GM23248 (cell line): ENCODE measurements around the gene NRG3. TPM values are rescaled to one million over a fixed set of nuclear protein-coding genes. Genes with fewer than 3 reads are reported as not detected.

Experiments
- DNase-seq: peaks from one replicate; pipeline ENCODE4 v3.0.0-alpha.2; 2015
- H2AFZ ChIP-seq: fragments of 200-600 bp; sonication (generic); 2 replicates; pipeline ENCODE4 v1.6.1; 2016; ENCODE audit warnings: antibody characterized with exemption
- H3F3A ChIP-seq: fragments of 200-600 bp; sonication (generic); 2 replicates; pipeline ENCODE4 v1.6.1; 2016; ENCODE audit warnings: mild to moderate bottlenecking, antibody characterized with exemption, mixed run types; ENCODE audit not compliant: insufficient read depth
- H3K27ac ChIP-seq: fragments of 200-600 bp; sonication (generic); 2 replicates; pipeline ENCODE4 v1.5.1; 2016; ENCODE audit warnings: mild to moderate bottlenecking
- H3K27me3 ChIP-seq: fragments of 200-600 bp; sonication (generic); replicated peaks from 2 replicates; pipeline ENCODE4 v1.6.1; 2016; ENCODE audit warnings: mild to moderate bottlenecking; ENCODE audit not compliant: insufficient read depth
- H3K36me3 ChIP-seq: fragments of 200-600 bp; sonication (generic); 2 replicates; pipeline ENCODE4 v1.6.1; 2016; ENCODE audit warnings: low read depth, mild to moderate bottlenecking
- H3K4me1 ChIP-seq: fragments of 200-600 bp; sonication (generic); 2 replicates; pipeline ENCODE4 v1.6.1; 2016; ENCODE audit warnings: mild to moderate bottlenecking; ENCODE audit not compliant: insufficient read depth
- H3K4me2 ChIP-seq: fragments of 200-600 bp; sonication (generic); one replicate; pipeline ENCODE4 v1.6.1; 2016; ENCODE audit warnings: mild to moderate bottlenecking; ENCODE audit not compliant: unreplicated experiment
- H3K4me3 ChIP-seq: fragments of 200-600 bp; sonication (generic); 2 replicates; pipeline ENCODE4 v1.5.1; 2016; ENCODE audit warnings: mild to moderate bottlenecking
- H3K79me2 ChIP-seq: fragments of 200-600 bp; sonication (generic); 2 replicates; pipeline ENCODE4 v1.6.1; 2016; ENCODE audit warnings: mild to moderate bottlenecking; ENCODE audit not compliant: insufficient read depth
- H3K9ac ChIP-seq: fragments of 200-600 bp; sonication (generic); 2 replicates; pipeline ENCODE4 v1.6.1; 2016; ENCODE audit warnings: mild to moderate bottlenecking
- H3K9me2 ChIP-seq: fragments of 200-600 bp; sonication (generic); 2 replicates; pipeline ENCODE4 v1.6.1; 2016; ENCODE audit warnings: mixed run types, mild to moderate bottlenecking, moderate library complexity; ENCODE audit not compliant: insufficient read depth
- H3K9me3 ChIP-seq: fragments of 200-600 bp; sonication (generic); one replicate; pipeline ENCODE4 v1.6.1; 2017; ENCODE audit warnings: low read depth
- H4K20me1 ChIP-seq: fragments of 200-600 bp; sonication (generic); 2 replicates; pipeline ENCODE4 v1.6.0; 2016; ENCODE audit not compliant: insufficient read depth
- EZH2 ChIP-seq: fragments of 200-600 bp; sonication (generic); IDR thresholded peaks from 2 replicates; pipeline ENCODE4 v1.6.1; 2018; ENCODE audit warnings: antibody characterized with exemption, mild to moderate bottlenecking; ENCODE audit not compliant: insufficient read depth, poor library complexity, severe bottlenecking
- EZH2phosphoT487 ChIP-seq: fragments of 200-600 bp; sonication (generic); IDR thresholded peaks from 2 replicates; pipeline ENCODE4 v1.6.1; 2018; ENCODE audit warnings: antibody characterized with exemption, moderate library complexity, mild to moderate bottlenecking, low read depth; ENCODE audit not compliant: insufficient read depth
- WGBS, 2 experiments: methylation state at CpG; one replicate each; pipeline ENCODE4 v1.1.6; 2015 to 2017; ENCODE audit warnings: low lambda C conversion rate in 2 of 2, low coverage in 1 of 2; ENCODE audit errors: missing lambda C conversion rate in 2 of 2; 5-methylcytosine and 5-hydroxymethylcytosine counted together
- in situ Hi-C: fragments of 300-500 bp; cut with MboI; formaldehyde crosslinking; loops from 2 replicates; pipeline ENCODE4 v1.15.0; 2020
- polyA plus RNA-seq: library from polyadenylated mRNA; unstranded; fragments of >200 nt; fragmentation: Nextera tagmentation; extraction: Ambion mirVana; gene quantifications from 2 replicates; pipeline ENCODE4 v1.2.1, GENCODE V29; 2016
- total RNA-seq: library from RNA; depleted of rRNA; stranded (reverse); fragments of >200 nt; shearing (Covaris generic); gene quantifications from 2 replicates; pipeline ENCODE4 v1.2.3, GENCODE V29; 2014

NRG3 gene
- total and polyA plus RNA-seq, 2 experiments from 2014 or later, result not detected

DNA sequence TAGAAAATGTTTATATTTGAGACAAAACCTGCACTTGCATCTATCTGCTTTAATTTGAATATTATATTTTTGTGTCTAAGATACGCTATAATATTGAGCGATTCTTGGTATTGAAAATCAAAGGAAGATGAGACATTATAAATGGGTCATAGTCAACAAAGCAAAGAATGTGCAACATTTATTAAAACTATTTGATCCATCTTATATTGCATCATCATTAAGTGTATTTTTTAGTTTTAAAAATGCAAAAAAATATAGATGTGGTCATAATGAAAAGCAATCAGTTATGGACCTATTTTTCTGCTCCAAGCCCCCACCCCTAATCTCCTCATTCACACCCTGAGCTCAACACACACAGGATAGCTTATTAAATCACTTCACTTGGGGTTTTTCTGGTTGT, 847.3 kb downstream of the NRG3 start:
- Histone ChIP-seq H3K9me3 (no peaks in the 10 kb centered on the region), H3K4me3 (no peak overlapping the region), H3K36me3 (no peaks in the 10 kb centered on the region), H3K79me2 (no peaks in the 10 kb centered on the region), H3K4me2 (no peak overlapping the region), H3K4me1 (no peaks in the 10 kb centered on the region), H4K20me1 (no peaks in the 10 kb centered on the region), H3K9me2 (no peaks in the 10 kb centered on the region), H3K27ac (no peak overlapping the region), H3K27me3 (no peaks in the 10 kb centered on the region), H3F3A (no peaks in the 10 kb centered on the region), H3K9ac (no peak overlapping the region), H2AFZ (no peak overlapping the region)
- no peak for TF ChIP-seq EZH2
- TF ChIP-seq EZH2phosphoT487, result no peak
- no peak for DNase-seq
- in situ Hi-C loops, result no loop called here
- 70 to 75% methylated on average over 2 of the region's 2 CpGs for WGBS, 2 experiments

DNA sequence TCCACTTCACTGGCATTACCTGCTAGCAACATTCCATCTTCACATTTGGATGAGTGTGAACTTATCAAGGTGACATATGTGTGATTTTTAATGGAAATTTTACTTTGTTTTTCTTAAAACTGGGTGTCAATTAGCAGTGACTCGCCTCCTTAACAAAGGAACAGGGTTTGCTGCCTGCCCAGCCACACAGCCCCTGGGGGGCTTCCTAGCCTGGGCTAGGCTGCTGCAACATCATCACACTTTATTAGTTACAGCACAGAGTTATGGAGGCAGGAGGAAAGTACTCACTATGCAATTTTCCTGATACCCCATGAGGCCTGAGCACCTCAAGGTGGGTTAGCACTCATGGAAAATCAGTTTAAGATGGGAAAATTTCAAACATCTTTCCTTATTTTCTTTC, 861.3 kb downstream of the NRG3 start:
- in situ Hi-C loops, result no loop called here
- H4K20me1 ChIP-seq, result no peaks in the 10 kb centered on the region
- no peak overlapping the region for H3K4me2 ChIP-seq
- no peaks in the 10 kb centered on the region for H3K79me2 ChIP-seq
- H3K4me1 ChIP-seq, result no peaks in the 10 kb centered on the region
- H3K4me3 ChIP-seq, result no peak overlapping the region
- no peaks in the 10 kb centered on the region for H3K36me3 ChIP-seq
- no peak overlapping the region for H3K27ac ChIP-seq
- no peaks in the 10 kb centered on the region for H3K9me2 ChIP-seq
- no peaks in the 10 kb centered on the region for H3F3A ChIP-seq
- no peaks in the 10 kb centered on the region for H3K9me3 ChIP-seq
- H3K9ac ChIP-seq, result no peak overlapping the region
- no peak overlapping the region for H2AFZ ChIP-seq
- H3K27me3 ChIP-seq, result no peaks in the 10 kb centered on the region
- 10 to 28% methylated on average over 1 of the region's 1 CpG for WGBS, 2 experiments
- TF ChIP-seq EZH2, result no peak
- no peak for TF ChIP-seq EZH2phosphoT487
- DNase-seq, result no peak

DNA sequence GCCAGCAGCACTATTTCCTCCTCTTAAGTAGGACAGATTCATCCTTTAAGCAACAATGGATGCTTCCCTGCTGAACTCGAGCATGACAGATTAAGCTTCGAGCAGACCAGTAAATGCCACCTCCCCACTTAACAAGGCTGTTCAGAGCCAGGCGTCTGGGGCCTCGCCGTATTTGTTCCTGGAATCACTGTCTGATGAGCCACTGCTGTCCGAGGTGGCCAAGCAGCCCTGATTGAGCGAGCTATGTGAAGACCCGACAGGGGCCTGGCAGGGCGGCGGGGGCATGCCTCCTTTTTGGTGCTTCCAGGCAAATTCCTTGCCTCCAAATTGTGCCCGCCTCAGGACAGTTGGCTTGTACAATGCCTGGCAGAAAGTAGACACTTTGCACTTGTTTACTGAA, 862.6 kb downstream of the NRG3 start:
- Histone ChIP-seq H3K79me2 (no peaks in the 10 kb centered on the region), H3K9me2 (no peaks in the 10 kb centered on the region), H4K20me1 (no peaks in the 10 kb centered on the region), H3K4me2 (no peak overlapping the region), H3K9ac (no peak overlapping the region), H3K27me3 (no peaks in the 10 kb centered on the region), H3K27ac (no peak overlapping the region), H3K4me1 (no peaks in the 10 kb centered on the region), H3K4me3 (no peak overlapping the region), H3F3A (no peaks in the 10 kb centered on the region), H3K9me3 (no peaks in the 10 kb centered on the region), H3K36me3 (no peaks in the 10 kb centered on the region), H2AFZ (no peak overlapping the region)
- DNase-seq, result no peak
- in situ Hi-C loops, result no loop called here
- TF ChIP-seq EZH2, result no peak
- no peak for TF ChIP-seq EZH2phosphoT487
- 33 to 39% methylated on average over 11 of the region's 11 CpGs for WGBS, 2 experiments

DNA sequence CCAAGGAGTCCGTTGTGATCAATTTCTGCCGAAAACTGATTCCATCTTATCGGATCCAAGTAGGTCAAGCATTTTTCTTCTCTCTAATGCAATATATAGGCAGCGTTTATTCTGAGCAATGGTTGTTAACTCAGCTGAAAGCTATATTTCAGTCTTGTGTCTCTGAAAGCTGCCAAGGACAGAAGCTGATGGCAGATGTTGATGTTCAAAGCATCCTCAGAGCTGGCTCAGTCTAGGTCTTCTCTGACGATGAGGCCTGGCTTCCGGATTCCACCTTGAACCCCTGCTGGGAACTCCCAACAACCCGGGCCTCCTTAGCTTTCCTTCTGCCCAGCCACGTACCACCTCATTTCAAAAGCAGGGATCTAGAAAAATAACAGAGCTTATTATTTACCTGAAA, 863.6 kb downstream of the NRG3 start:
- no peaks in the 10 kb centered on the region for H3K36me3 ChIP-seq
- H3F3A ChIP-seq, result no peaks in the 10 kb centered on the region
- WGBS, 2 experiments, result 12 to 13% methylated on average over 8 of the region's 8 CpGs
- no peak overlapping the region for H3K4me2 ChIP-seq
- H3K9me3 ChIP-seq, result no peaks in the 10 kb centered on the region
- no peak overlapping the region for H3K27ac ChIP-seq
- DNase-seq, result no peak
- H3K4me1 ChIP-seq, result no peaks in the 10 kb centered on the region
- no peaks in the 10 kb centered on the region for H3K9me2 ChIP-seq
- H3K9ac ChIP-seq, result no peak overlapping the region
- H3K4me3 ChIP-seq, result no peak overlapping the region
- no peaks in the 10 kb centered on the region for H4K20me1 ChIP-seq
- H3K79me2 ChIP-seq, result no peaks in the 10 kb centered on the region
- no peak for TF ChIP-seq EZH2
- no peak for TF ChIP-seq EZH2phosphoT487
- no peaks in the 10 kb centered on the region for H3K27me3 ChIP-seq
- no peak overlapping the region for H2AFZ ChIP-seq
- in situ Hi-C loops, result no loop called here

DNA sequence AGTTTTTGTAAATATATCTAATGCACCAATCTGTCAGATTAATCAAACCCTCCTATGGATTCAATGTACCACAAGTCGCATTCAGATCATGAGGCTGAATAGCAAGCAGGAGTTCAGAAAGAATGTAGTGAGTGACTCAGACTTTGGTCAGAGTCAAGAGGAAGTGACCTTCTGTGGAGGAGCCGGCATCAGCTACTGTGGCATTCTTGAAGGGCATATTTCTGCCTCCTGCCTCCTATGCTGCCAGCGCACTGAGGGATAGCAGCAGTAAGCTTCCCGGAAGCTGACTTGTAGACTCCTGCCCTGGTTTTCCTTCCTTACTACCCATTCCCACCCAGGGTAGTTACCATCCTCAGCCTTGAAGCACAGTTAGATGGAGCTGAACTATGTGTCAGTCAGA, 867.5 kb downstream of the NRG3 start:
- Histone ChIP-seq H3K4me3 (no peak overlapping the region), H2AFZ (no peak overlapping the region), H3K4me1 (no peaks in the 10 kb centered on the region), H3K9me2 (no peaks in the 10 kb centered on the region), H3K36me3 (no peaks in the 10 kb centered on the region), H4K20me1 (no peaks in the 10 kb centered on the region), H3K79me2 (no peaks in the 10 kb centered on the region), H3K27me3 (no peaks in the 10 kb centered on the region), H3F3A (no peaks in the 10 kb centered on the region), H3K9ac (no peak overlapping the region), H3K4me2 (no peak overlapping the region), H3K9me3 (no peaks in the 10 kb centered on the region), H3K27ac (no peak overlapping the region)
- in situ Hi-C loops, result no loop called here
- 62 to 68% methylated on average over 4 of the region's 4 CpGs for WGBS, 2 experiments
- peak; percentile 48 for DNase-seq
- TF ChIP-seq EZH2 (no peak), EZH2phosphoT487 (no peak)
